ENCODE measurements around the gene TBCE. TPM values are rescaled to one million over a fixed set of nuclear protein-coding genes. Genes with fewer than 3 reads are reported as not detected.
A peak's percentile ranks its signal among the peaks of the same experiment; 100 is the strongest.

TBCE gene
- total RNA-seq, 4 donors from 2014 or later = 24.4 to 47.6 (median 29.2) TPM

DNA sequence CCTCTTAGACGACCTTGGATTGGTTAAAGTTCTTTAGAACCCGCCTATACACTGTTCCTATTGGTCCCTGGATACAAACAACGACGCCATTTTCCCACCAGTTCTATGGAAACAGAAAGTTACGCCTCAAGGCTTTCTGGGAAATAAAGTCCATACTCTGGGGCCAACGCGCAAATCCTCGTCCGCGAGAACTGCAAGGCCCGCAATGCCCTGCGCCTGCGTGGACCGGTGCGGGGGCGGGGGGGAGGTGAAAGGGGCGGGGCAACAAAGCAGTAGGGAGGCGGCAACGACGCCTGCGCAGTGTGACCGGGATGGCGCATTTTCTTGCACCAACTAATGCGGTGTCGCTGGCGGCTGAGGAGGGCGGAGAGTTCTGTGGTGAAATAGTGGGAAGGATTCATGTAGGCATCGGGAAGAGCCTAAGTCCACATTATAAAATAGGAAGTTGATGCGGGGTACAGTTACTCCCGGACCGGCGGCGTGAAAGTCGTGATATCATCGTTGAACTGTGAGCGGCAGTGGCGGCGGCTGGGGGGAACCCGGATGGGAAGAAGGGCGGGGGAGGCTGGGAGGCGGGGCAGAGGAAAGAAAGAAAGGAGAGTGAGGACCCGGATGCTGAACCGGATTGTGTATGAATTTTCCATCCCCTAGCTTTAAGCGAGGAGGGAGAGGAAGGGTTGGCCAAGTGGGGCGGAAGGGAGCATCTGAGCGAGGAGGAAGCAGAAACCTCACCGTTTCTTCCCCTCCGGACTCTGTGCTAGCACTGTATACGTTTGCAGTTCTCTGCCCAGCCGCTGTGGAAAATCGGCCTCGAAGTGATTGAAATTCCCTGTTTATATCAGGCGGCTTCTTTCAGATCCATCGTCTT lies 38.7 kb upstream of the TBCE start, which contains the start of gene GGPS1:
Gene GGPS1 (plus strand): TSS at position 300 of the 868 bp plus-strand sequence. CDS start 6,695 bp downstream, outside the sequence.
- Histone ChIP-seq H3K27ac (peak within 1 kb of the TSS; percentile 94 to 98 (median 96)), H3K4me1 (peaks cover 57 to 61% of the 10 kb centered on the region in 2 donors), H3K36me3 (no peaks in the 10 kb centered on the region), H3K9me3 (no peaks in the 10 kb centered on the region), H3K27me3 (no peaks in the 10 kb centered on the region), H3K4me3 (peak within 1 kb of the TSS; percentile 88 to 98 (median 95))
- TF ChIP-seq CTCF (IDR thresholded peaks at IDR 0.05 in 4 of 5, conservative IDR thresholded peaks at IDR 0.05 in 1 of 5) (peak in 2 of 5 experiments; percentile 22 to 34), POLR2A (IDR thresholded peaks at IDR 0.05) (peak; percentile 74 to 81)
- intact Hi-C loops (cut with DNase I; ENCODE audit: low total_unique reads) (loop anchor here (1.0 to 10.0 kb wide), 6 partner anchors 39 to 204 kb away; partner anchors contain the start of genes B3GALNT2, RBM34, TBCE and TOMM20), in situ Hi-C loops (cut with MboI; ENCODE audit: low sequenced_read_pairs in 4 of 4) (loop anchor here in 1 of 4 donors (10.0 kb wide), 1 partner anchor 86 kb away; no protein-coding TSS in a partner anchor)
- ATAC-seq (peak; percentile 95), DNase-seq (peak; percentile 97 to 99)

- peak in 1 of 5 experiments; percentile 23 for TF ChIP-seq CTCF (IDR thresholded peaks at IDR 0.05 in 4 of 5, conservative IDR thresholded peaks at IDR 0.05 in 1 of 5)
- no peak for TF ChIP-seq POLR2A (IDR thresholded peaks at IDR 0.05)
- in situ Hi-C loops (cut with MboI; ENCODE audit: low sequenced_read_pairs in 4 of 4) (loop anchor here in 1 of 4 donors (10.0 kb wide), 1 partner anchor 85 kb away; no protein-coding TSS in a partner anchor), intact Hi-C loops (cut with DNase I; ENCODE audit: low total_unique reads) (loop anchor here (2.0 to 10.0 kb wide), 4 partner anchors 77 to 205 kb away; partner anchors contain the start of genes B3GALNT2, RBM34 and TOMM20)
- DNase-seq (no peak), ATAC-seq (no peak)
- Histone ChIP-seq H3K27me3 (no peaks in the 10 kb centered on the region), H3K4me3 (peak overlapping the region; percentile 63 to 98 (median 79)), H3K27ac (peak overlapping the region; percentile 90 to 98 (median 94)), H3K9me3 (no peaks in the 10 kb centered on the region), H3K36me3 (no peaks in the 10 kb centered on the region), H3K4me1 (peaks cover 56 to 61% of the 10 kb centered on the region in 2 donors)
These were observed 37.9 kb upstream of the TBCE start for GRCh38 chr1:235329139-235329902.

DNA sequence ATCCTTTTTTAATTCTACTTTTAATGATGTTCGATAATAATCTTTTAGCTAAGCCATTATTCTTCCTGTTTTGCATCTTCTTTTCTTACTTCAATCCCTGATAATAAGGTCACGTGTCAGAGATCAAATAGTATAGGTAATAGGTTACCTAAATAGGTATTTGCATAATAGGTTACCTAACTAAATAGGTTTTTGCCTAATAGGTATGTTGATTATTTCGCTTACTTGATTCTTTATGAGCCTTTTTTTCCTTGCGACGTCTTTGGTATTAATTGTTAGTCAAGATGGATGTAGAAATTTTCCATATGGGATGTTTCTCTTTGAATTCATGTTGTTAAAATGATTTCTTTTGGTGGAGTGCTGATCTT lies 36.3 kb upstream of the TBCE start:
- Histone ChIP-seq H3K4me3 (no peak overlapping the region), H3K36me3 (peaks cover 0 to 9% of the 10 kb centered on the region in 2 donors), H3K27me3 (no peaks in the 10 kb centered on the region), H3K4me1 (peaks cover 40 to 45% of the 10 kb centered on the region in 2 donors), H3K27ac (no peak overlapping the region), H3K9me3 (no peaks in the 10 kb centered on the region)
- no peak for DNase-seq
- intact Hi-C loops (cut with DNase I; ENCODE audit: low total_unique reads) = no loop called here
- TF ChIP-seq POLR2A (IDR thresholded peaks at IDR 0.05) = no peak
- no peak for TF ChIP-seq CTCF (IDR thresholded peaks at IDR 0.05 in 4 of 5, conservative IDR thresholded peaks at IDR 0.05 in 1 of 5)
- in situ Hi-C loops (cut with MboI; ENCODE audit: low sequenced_read_pairs in 4 of 4) = no loop called here
- no peak for ATAC-seq

GRCh38 chr1:235331401-235331800 lies 35.8 kb upstream of the TBCE start:
- ATAC-seq (no peak), DNase-seq (no peak)
- no peaks in the 10 kb centered on the region for H3K27me3 ChIP-seq
- no peak overlapping the region for H3K27ac ChIP-seq
- no peaks in the 10 kb centered on the region for H3K9me3 ChIP-seq
- in situ Hi-C loops (cut with MboI; ENCODE audit: low sequenced_read_pairs in 4 of 4) (no loop called here), intact Hi-C loops (cut with DNase I; ENCODE audit: low total_unique reads) (no loop called here)
- peaks cover 35 to 40% of the 10 kb centered on the region in 2 donors for H3K4me1 ChIP-seq
- no peak overlapping the region for H3K4me3 ChIP-seq
- H3K36me3 ChIP-seq = peaks cover 0 to 14% of the 10 kb centered on the region in 2 donors
- TF ChIP-seq CTCF (IDR thresholded peaks at IDR 0.05 in 4 of 5, conservative IDR thresholded peaks at IDR 0.05 in 1 of 5) = no peak
- no peak for TF ChIP-seq POLR2A (IDR thresholded peaks at IDR 0.05)

Data from gastrocnemius medialis (tissue), 4 donors.